Endothelial cell (in vitro differentiated cells): ENCODE results near the gene ZNF362. TPM values are rescaled to one million over a fixed set of nuclear protein-coding genes. Genes with fewer than 3 reads are reported as not detected.

Source experiments
- DNase-seq: peaks from one replicate; pipeline ENCODE4 v3.0.0; 2021; ENCODE audit warnings: low spot score
- H3K27ac Mint-ChIP-seq: one replicate; pipeline ENCODE4 v1.8.0; 2021; ENCODE audit warnings: mixed read lengths, inconsistent platforms; ENCODE audit not compliant: unreplicated experiment
- H3K27me3 Mint-ChIP-seq: one replicate; pipeline ENCODE4 v1.8.0; 2021; ENCODE audit warnings: mild to moderate bottlenecking, moderate library complexity, mixed read lengths, inconsistent platforms; ENCODE audit not compliant: unreplicated experiment
- H3K36me3 Mint-ChIP-seq: one replicate; pipeline ENCODE4 v1.8.0; 2021; ENCODE audit warnings: mild to moderate bottlenecking, low read depth, mixed read lengths, inconsistent platforms; ENCODE audit not compliant: unreplicated experiment
- H3K4me1 Mint-ChIP-seq: one replicate; pipeline ENCODE4 v1.8.0; 2021; ENCODE audit warnings: mild to moderate bottlenecking, mixed read lengths, inconsistent platforms; ENCODE audit not compliant: unreplicated experiment
- H3K4me3 Mint-ChIP-seq: one replicate; pipeline ENCODE4 v1.8.0; 2021; ENCODE audit warnings: mild to moderate bottlenecking, mixed read lengths, inconsistent platforms; ENCODE audit not compliant: unreplicated experiment
- H3K9me3 Mint-ChIP-seq: one replicate; pipeline ENCODE4 v1.8.0; 2021; ENCODE audit warnings: mixed read lengths, inconsistent platforms; ENCODE audit not compliant: unreplicated experiment
- CTCF ChIP-seq: fragments of 200-600 bp; sonication (generic); IDR thresholded peaks from one replicate; pipeline ENCODE4 v1.5.0; 2021; ENCODE audit warnings: antibody characterized with exemption; ENCODE audit not compliant: unreplicated experiment
- total RNA-seq: library from RNA; stranded (reverse); fragmentation: NEBNext Ultra II Directional; extraction: Animal tissue kit (Norgen Biotek cat#: 25700); gene quantifications from one replicate; pipeline ENCODE4 v1.2.1, GENCODE V29; 2021; ENCODE audit not compliant: unreplicated experiment

Gene ZNF362
- total RNA-seq, 1 donor from 2014 or later = 70.0 TPM

- H3K27ac Mint-ChIP-seq = no peak overlapping the region
- DNase-seq = no peak
- no peak for TF ChIP-seq CTCF
- no peak overlapping the region for H3K4me3 Mint-ChIP-seq
- H3K27me3 Mint-ChIP-seq = peaks cover 8% of the 10 kb centered on the region
- peaks cover 4% of the 10 kb centered on the region for H3K36me3 Mint-ChIP-seq
- peaks cover 22% of the 10 kb centered on the region for H3K4me1 Mint-ChIP-seq
- H3K9me3 Mint-ChIP-seq = no peaks in the 10 kb centered on the region
These were observed 34.9 kb upstream of the ZNF362 start for GRCh38 chr1:33221385-33221758.

- H3K36me3 Mint-ChIP-seq = peaks cover 4% of the 10 kb centered on the region
- H3K4me3 Mint-ChIP-seq = no peak overlapping the region
- no peak for TF ChIP-seq CTCF
- H3K9me3 Mint-ChIP-seq = no peaks in the 10 kb centered on the region
- peaks cover 22% of the 10 kb centered on the region for H3K4me1 Mint-ChIP-seq
- no peak overlapping the region for H3K27ac Mint-ChIP-seq
- no peak for DNase-seq
- H3K27me3 Mint-ChIP-seq = peaks cover 8% of the 10 kb centered on the region
These were observed 33.9 kb upstream of the ZNF362 start for GRCh38 chr1:33222381-33222780.

GRCh38 chr1:33224166-33224707, 32.1 kb upstream of the ZNF362 start:
- no peaks in the 10 kb centered on the region for H3K9me3 Mint-ChIP-seq
- peaks cover 3% of the 10 kb centered on the region for H3K27me3 Mint-ChIP-seq
- H3K36me3 Mint-ChIP-seq = no peaks in the 10 kb centered on the region
- no peak for TF ChIP-seq CTCF
- DNase-seq = no peak
- H3K4me1 Mint-ChIP-seq = peaks cover 27% of the 10 kb centered on the region
- H3K4me3 Mint-ChIP-seq = no peak overlapping the region
- no peak overlapping the region for H3K27ac Mint-ChIP-seq

GRCh38 chr1:33225586-33225985, 30.7 kb upstream of the ZNF362 start:
- TF ChIP-seq CTCF = no peak
- peaks cover 19% of the 10 kb centered on the region for H3K4me1 Mint-ChIP-seq
- H3K36me3 Mint-ChIP-seq = no peaks in the 10 kb centered on the region
- no peak overlapping the region for H3K27ac Mint-ChIP-seq
- H3K9me3 Mint-ChIP-seq = no peaks in the 10 kb centered on the region
- no peak overlapping the region for H3K4me3 Mint-ChIP-seq
- DNase-seq = no peak
- peaks cover 5% of the 10 kb centered on the region for H3K27me3 Mint-ChIP-seq

- H3K27ac Mint-ChIP-seq = no peak overlapping the region
- DNase-seq = no peak
- peaks cover 17% of the 10 kb centered on the region for H3K4me1 Mint-ChIP-seq
- peaks cover 3% of the 10 kb centered on the region for H3K27me3 Mint-ChIP-seq
- H3K9me3 Mint-ChIP-seq = no peaks in the 10 kb centered on the region
- TF ChIP-seq CTCF = no peak
- peak overlapping the region; percentile 11 for H3K4me3 Mint-ChIP-seq
- H3K36me3 Mint-ChIP-seq = no peaks in the 10 kb centered on the region
These were observed 27.3 kb upstream of the ZNF362 start for GRCh38 chr1:33228935-33229487.
